Prostate gland (tissue), 2 donors: Measurements from ENCODE around the gene TAOK1.

ENCODE experiments used
- CTCF ChIP-seq, 4 experiments: fragments of 200-600 bp in 2 of 4; fragments of 450-650 bp in 2 of 4; sonication (generic) in 2 of 4; IDR thresholded peaks; 1 replicate in 3 of 4; 2 replicates in 1 of 4; pipeline ENCODE4 v1.5.1; 2016 to 2019; ENCODE audit warnings: antibody characterized with exemption in 4 of 4, mild to moderate bottlenecking in 2 of 4, moderate library complexity in 2 of 4
- POLR2A ChIP-seq: fragments of 450-650 bp; IDR thresholded peaks from one replicate; pipeline ENCODE4 v1.6.1; 2016; ENCODE audit warnings: antibody characterized with exemption, mild to moderate bottlenecking
- POLR2AphosphoS5 ChIP-seq: sonication (generic); formaldehyde crosslinking; IDR thresholded peaks from one replicate; pipeline ENCODE4 v1.6.1; 2017; ENCODE audit warnings: antibody characterized with exemption

- TF ChIP-seq CTCF (IDR thresholded peaks at IDR 0.05) (peak in 1 of 4 experiments; percentile 17), POLR2A (no peak), POLR2AphosphoS5 (peak; percentile 31)
These were observed 191.6 kb downstream of the TAOK1 start for GRCh38 chr17:29581583-29582253.
